ENCODE measurements around the gene GUCA1A.
A peak's percentile ranks its signal among the peaks of the same experiment; 100 is the strongest.
"Not testable (repeated sequence)": the region's sequence is repeated elsewhere in the genome, so short reads cannot be mapped to it uniquely, and the experiment has no call there.

Gene GUCA1A

GRCh38 chr6:42216495-42216894 lies 43.3 kb downstream of the GUCA1A start:
- DNase-seq: not testable (repeated sequence)

GRCh38 chr6:42217157-42217518 lies 44.0 kb downstream of the GUCA1A start:
- no peak for DNase-seq

DNA sequence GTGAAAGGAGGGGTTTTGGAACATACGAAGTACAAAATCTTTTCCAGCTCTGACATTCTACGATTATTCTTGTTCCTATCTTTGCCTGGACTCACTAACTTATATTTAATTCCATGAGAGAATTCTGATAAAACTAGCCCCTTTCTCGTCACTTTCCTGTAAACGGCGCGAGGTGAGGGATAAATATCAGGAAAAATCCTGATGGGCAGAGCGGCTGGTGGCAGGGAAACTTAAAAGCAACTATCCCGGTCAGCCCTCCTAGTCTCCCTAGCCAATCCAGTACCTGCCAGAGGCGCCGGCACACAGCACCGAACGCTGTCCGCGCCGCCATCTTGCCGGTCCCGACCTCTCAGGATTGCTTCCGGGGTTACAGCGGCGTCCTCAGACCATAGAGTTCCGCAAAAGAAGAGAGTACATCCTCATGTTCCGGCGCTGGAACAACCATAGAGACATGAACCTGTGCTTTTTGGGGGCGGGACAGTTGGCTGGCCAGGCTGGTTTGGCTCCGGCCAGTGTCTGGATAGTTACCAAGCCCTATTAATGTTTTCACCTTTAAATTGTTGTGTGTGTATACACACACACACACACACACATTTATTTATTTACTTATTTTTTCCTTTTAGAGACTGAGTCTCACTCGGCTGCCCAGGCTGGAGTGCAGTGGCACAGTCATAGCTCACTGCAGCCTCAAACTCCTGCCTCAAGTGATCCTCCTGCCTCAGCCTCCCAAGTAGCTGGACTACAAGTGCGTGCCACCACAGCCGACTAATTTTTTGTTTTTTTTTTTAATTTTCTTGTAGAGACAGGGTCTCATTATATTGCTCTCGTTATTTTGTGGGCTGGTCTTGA lies 44.6 kb downstream of the GUCA1A start, which contains the start of gene MRPS10:
Gene MRPS10, minus strand, starts transcription at position 343 of the 849 bp plus-strand sequence. Its CDS starts 12 bp downstream, at position 331.
- DNase-seq: peak; percentile 94

DNA sequence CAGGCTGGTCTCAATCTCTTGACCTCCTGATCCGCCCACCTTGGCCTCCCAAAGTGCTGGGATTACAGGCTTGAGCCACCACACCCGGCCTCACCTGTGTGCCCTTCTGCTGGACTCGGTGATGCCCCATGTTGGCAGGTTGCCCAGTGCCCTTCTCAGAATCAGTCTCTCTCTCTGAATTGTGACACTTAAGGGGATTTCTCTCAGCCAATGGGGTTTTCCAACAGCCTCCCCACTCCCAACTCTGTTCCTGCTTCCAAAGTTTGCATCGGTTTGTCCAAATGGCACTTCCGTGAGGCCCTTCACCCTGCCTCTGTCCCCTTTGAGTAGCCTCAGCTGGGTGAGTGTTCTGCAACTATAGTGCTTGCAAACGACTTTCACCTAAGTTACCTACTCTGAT lies 47.6 kb downstream of the GUCA1A start:
- DNase-seq: no peak

- no peak for DNase-seq
These were observed 48.4 kb downstream of the GUCA1A start for GRCh38 chr6:42221546-42221945.

DNA sequence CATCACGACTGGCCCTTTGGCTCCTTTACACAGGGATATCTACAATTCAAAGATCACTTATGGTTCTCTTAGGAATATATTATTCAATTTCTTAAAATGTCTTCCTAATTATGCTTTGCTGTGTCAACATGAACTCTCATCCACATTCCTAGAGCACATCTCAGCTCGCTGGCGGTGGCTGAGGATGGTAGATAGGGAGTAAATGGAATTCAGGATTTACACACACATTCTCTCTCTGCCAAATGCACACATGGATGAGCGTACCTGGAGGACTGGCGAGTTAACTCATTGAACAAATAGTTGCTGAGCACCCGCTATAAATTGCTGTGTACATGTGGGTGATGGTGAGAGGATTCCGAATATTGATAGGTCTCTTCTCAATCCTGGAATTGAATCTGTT lies 49.3 kb downstream of the GUCA1A start:
- no peak for DNase-seq

GRCh38 chr6:42224222-42225028 lies 51.3 kb downstream of the GUCA1A start:
- no peak for DNase-seq

GRCh38 chr6:42225029-42225339 lies 51.8 kb downstream of the GUCA1A start:
- no peak for DNase-seq

- no peak for DNase-seq
These were observed 52.3 kb downstream of the GUCA1A start for GRCh38 chr6:42225419-42225818.

DNA sequence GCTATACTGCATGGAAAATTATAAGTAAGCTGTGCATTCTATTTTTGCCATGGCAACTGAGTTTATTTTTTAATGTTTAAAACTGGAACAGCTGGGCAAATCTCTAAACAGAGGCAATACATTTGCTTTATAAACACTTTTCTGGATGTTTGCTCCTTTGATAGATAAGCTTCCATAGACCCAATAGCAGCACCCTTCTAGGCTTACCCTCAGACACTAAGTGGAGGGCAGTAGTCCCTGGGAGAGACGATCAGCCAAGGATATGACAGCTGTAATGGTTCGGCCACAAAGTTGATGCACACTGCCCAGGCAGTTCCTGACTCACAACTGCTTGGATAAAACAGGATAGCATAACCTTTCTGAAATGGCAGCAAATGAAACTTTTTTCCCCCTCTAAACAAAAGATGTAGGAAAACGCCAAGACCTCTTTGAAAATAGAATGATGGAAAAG lies 53.0 kb downstream of the GUCA1A start:
- DNase-seq: no peak

GRCh38 chr6:42226645-42227143 lies 53.5 kb downstream of the GUCA1A start:
- DNase-seq: no peak

GRCh38 chr6:42227173-42227850 lies 54.1 kb downstream of the GUCA1A start:
- no peak for DNase-seq

GRCh38 chr6:42228305-42228704 lies 55.1 kb downstream of the GUCA1A start:
- DNase-seq: no peak

Measured in RPMI8226 (cell line).